Fibroblast of skin of back (primary cell): Measurements from ENCODE around the gene HDAC9.
A peak's percentile ranks its signal among the peaks of the same experiment; 100 is the strongest.

Experiments used
- DNase-seq: peaks from one replicate; pipeline ENCODE4 v3.0.0-alpha.2; 2013

Gene HDAC9

GRCh38 chr7:18796216-18796615 lies 300.7 kb downstream of the HDAC9 start:
- no peak for DNase-seq

- peak; percentile 50 for DNase-seq
These were observed 302.7 kb downstream of the HDAC9 start for GRCh38 chr7:18798088-18798906.

GRCh38 chr7:18799899-18800298 lies 304.4 kb downstream of the HDAC9 start:
- no peak for DNase-seq

- no peak for DNase-seq
These were observed 308.4 kb downstream of the HDAC9 start for GRCh38 chr7:18803923-18804322.

GRCh38 chr7:18806177-18806576 lies 310.6 kb downstream of the HDAC9 start:
- no peak for DNase-seq

- DNase-seq = no peak
These were observed 312.5 kb downstream of the HDAC9 start for GRCh38 chr7:18808026-18808425.

- no peak for DNase-seq
These were observed 319.9 kb downstream of the HDAC9 start for GRCh38 chr7:18815261-18815960.

- DNase-seq = no peak
These were observed 325.4 kb downstream of the HDAC9 start for GRCh38 chr7:18820981-18821380.

GRCh38 chr7:18821554-18821953 lies 326.0 kb downstream of the HDAC9 start:
- DNase-seq = no peak

GRCh38 chr7:18824157-18824556 lies 328.6 kb downstream of the HDAC9 start:
- no peak for DNase-seq

- peak; percentile 18 for DNase-seq
These were observed 332.9 kb downstream of the HDAC9 start for GRCh38 chr7:18828260-18828993.

- DNase-seq = no peak
These were observed 333.7 kb downstream of the HDAC9 start for GRCh38 chr7:18828994-18829857.

GRCh38 chr7:18829858-18830285 lies 334.3 kb downstream of the HDAC9 start:
- peak; percentile 51 for DNase-seq

- no peak for DNase-seq
These were observed 335.9 kb downstream of the HDAC9 start for GRCh38 chr7:18831419-18831818.

GRCh38 chr7:18831943-18832342 lies 336.4 kb downstream of the HDAC9 start:
- DNase-seq = no peak

- no peak for DNase-seq
These were observed 339.0 kb downstream of the HDAC9 start for GRCh38 chr7:18834577-18834976.

GRCh38 chr7:18835001-18835690 lies 339.6 kb downstream of the HDAC9 start:
- DNase-seq = no peak

- DNase-seq = no peak
These were observed 348.4 kb downstream of the HDAC9 start for GRCh38 chr7:18843979-18844378.

- DNase-seq = no peak
These were observed 349.2 kb downstream of the HDAC9 start for GRCh38 chr7:18844735-18845134.

GRCh38 chr7:18845700-18846099 lies 350.2 kb downstream of the HDAC9 start:
- no peak for DNase-seq

GRCh38 chr7:18846765-18847215 lies 351.2 kb downstream of the HDAC9 start:
- no peak for DNase-seq

GRCh38 chr7:18849130-18849529 lies 353.6 kb downstream of the HDAC9 start:
- no peak for DNase-seq
